HG03135 (cell line): ENCODE results near the gene GGN.
"Not testable (repeated sequence)": the region's sequence is repeated elsewhere in the genome, so short reads cannot be mapped to it uniquely, and the experiment has no call there.

ENCODE experiments used
- ATAC-seq: cut with Tn5 transposase; IDR thresholded peaks from one replicate; pipeline ENCODE4 v1.9.1; 2021; ENCODE audit warnings: mild to moderate bottlenecking, moderate library complexity; ENCODE audit not compliant: unreplicated experiment

Gene GGN

GRCh38 chr19:38411898-38412297 lies 24.1 kb upstream of the GGN start:
- ATAC-seq: not testable (repeated sequence)

DNA sequence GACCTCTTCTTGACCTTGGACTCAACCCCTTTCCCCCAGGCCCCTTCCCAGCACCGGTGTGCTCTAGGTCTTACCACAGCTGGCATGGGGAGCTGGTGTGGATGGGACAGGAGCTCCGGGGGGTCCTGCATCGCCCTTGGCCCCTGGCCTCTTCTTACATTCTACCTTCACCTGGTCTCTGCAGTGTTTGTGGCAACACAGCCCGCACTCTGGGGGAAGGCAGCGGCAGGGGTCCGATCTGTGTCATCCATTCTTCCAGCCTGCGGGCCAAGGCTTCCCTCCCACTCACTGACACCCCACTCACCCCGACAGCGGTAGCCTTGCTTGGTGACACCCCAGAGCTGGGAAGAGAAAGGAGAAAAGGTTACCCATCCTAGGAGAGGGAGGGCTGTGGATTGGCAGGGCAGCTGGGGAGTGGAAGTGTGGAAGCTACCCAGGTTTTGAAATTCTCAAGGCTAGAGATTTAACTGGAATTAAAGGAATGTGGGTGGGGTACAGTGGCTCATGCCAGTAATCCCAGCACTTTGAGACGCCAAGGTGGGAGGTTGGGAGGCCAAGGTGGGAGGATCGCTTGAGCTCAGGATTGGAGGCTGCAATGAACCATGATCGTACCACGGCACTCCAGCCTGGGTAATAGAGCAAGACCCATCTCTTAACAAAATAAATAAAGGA lies 23.3 kb upstream of the GGN start:
- ATAC-seq: no peak

DNA sequence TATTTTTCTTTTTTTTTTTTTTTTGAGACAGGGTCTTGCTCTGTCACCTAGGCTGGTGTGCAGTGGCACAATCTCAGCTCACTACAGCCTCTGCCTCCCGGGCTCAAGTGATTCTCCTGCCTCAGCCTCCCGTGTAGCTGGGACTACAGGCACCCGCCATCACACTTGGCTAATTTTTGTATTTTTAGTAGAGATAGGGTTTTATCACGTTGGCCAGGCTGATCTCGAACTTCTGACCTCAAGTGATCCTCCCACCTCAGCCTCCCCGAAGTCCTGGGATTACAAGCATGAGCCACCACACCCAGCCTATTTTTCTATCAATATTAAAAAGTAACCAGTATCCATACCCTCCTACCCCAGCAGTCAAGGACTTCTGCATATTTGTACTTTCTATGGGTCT lies 22.6 kb upstream of the GGN start:
- not testable (repeated sequence) for ATAC-seq

GRCh38 chr19:38409631-38410133 lies 21.8 kb upstream of the GGN start:
- ATAC-seq: no peak

DNA sequence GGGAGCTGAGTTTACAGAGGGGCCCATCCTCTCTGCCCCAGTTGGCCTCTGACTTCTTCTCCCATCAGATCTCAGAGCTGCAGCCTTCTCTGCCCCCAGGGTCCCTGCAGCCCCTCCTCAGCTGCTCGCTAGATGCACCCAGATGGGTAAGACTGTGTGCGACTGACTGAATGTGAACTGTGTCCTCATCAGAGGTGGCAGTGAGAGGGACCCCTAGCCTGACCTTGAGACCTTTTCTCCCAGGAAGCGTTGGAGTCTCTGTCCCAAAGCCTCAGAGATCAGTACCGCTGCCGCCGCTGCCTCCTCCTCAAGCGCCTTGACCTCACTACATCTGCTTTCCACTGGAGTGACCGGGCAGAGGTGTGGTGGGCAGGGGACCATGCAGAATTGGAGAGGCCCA lies 17.4 kb upstream of the GGN start:
- no peak for ATAC-seq

GRCh38 chr19:38404858-38405257 lies 17.0 kb upstream of the GGN start:
- no peak for ATAC-seq

GRCh38 chr19:38402967-38403674 lies 15.3 kb upstream of the GGN start, which contains the start of gene FAM98C:
TSS of gene FAM98C (plus strand) at chr19:38403093. CDS start at chr19:38403154, 61 bp downstream.
- peak; percentile 90 for ATAC-seq

- no peak for ATAC-seq
Measured at GRCh38 chr19:38402623-38402966, 14.8 kb upstream of the GGN start.

GRCh38 chr19:38401148-38401547 lies 13.3 kb upstream of the GGN start:
- ATAC-seq: no peak

GRCh38 chr19:38400361-38400760 lies 12.5 kb upstream of the GGN start:
- no peak for ATAC-seq

DNA sequence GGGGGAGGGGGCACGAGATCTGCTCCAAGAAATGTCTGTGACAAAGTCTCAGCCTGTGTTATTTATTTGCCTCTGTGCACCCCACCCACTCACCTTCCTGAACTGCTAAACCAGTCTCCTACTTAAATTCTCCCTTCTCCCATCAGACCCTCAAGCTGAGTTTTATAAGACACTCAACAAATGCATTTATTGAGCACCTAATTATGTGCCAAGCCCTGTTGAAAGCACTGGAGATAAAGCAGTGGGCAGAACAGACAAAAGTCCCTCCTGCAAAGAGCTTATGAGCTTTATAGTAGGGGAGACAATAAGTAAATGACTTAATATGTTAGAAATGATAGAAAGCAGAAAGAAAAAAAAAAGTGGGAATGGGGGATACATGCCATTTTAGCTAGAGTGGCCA lies 11.7 kb upstream of the GGN start:
- ATAC-seq: no peak

DNA sequence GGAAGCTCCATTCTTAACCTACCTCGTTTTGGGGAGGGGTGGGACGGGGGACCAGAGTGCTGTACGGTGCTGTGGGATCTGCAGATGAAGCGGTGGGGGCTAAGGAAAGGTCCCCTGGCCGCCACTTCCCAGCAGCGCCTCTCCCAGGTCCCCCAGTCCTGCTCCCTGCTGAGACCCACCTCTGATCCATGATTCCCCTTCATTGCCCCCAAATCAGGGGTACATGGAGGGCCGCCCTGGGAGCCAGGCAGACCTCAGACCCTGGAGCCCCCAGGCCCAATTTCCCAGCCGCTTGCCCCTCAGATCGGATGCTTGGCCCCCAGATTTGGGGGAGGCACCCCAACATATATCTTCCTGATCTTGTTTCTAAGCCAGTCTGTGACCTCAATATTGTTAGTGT lies 11.2 kb upstream of the GGN start:
- ATAC-seq: no peak

GRCh38 chr19:38395381-38396114 lies 7.7 kb upstream of the GGN start:
- ATAC-seq: no peak

DNA sequence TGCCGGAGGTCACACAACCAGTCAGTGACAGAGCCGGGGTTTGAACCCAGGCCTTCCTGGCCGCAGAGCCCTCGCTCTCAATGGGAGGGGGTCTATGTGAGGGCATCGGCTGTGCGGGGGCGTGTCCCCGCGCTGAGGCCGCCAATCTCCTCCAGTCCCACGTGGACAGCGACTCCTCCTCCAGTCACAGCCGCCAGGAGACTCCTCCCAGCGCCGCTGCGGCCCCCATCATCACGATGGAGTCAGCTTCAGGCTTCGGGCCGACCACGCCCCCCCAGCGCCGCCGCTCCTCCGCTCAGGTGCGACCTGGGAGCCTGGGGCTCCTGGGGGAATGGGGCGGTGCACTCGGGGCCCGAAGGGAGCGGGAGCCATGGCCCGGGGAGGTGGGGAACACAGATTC lies 6.7 kb upstream of the GGN start:
- no peak for ATAC-seq

- ATAC-seq: no peak
Measured at GRCh38 chr19:38392707-38393308, 5.0 kb upstream of the GGN start.

- ATAC-seq: no peak
Measured at GRCh38 chr19:38391911-38392464, 4.2 kb upstream of the GGN start.

DNA sequence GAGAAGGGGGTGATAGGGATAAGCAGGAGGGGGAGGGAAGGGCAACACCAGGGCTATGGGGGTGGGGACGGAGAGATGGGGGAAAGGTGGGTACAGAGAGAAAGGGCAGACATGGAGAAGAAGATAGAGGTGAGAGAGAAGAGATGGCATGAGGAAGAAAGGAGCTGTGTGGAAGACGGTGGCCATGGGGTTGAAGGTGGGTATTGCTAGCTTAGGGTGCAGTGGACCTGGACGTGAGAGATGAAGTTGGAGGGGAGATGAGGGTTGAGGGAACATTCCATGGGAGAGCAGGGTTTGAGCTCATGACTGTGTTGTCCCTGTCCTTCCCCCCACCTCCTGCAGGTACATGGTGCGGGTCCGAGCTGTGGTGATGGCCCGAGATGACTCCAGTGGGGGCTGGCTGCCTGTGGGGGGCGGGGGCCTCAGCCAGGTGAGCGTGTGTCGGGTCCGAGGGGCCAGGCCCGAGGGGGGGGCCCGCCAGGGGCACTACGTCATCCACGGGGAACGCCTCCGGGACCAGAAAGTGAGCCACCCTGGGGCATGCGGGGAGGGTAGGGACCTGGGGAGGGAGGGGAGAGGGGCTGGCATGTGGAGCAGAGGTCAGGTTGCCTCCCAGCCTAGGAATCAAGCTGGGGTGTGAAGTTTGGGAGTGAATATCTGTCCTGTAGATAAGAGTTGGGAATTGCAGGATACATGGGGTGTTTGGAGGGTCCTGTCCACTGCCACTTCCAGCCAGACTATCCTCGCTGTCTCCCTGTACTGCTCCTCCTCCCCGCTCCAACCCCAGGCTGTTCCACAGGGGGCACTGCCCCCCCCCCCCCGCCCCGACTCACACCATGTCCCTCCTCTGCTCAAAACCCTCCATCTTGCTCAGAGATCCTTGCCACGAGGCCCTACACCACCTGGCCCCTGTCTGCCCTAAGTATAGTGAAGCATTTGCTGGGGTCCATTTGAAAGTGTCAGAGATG lies 2.4 kb upstream of the GGN start:
- no peak for ATAC-seq

DNA sequence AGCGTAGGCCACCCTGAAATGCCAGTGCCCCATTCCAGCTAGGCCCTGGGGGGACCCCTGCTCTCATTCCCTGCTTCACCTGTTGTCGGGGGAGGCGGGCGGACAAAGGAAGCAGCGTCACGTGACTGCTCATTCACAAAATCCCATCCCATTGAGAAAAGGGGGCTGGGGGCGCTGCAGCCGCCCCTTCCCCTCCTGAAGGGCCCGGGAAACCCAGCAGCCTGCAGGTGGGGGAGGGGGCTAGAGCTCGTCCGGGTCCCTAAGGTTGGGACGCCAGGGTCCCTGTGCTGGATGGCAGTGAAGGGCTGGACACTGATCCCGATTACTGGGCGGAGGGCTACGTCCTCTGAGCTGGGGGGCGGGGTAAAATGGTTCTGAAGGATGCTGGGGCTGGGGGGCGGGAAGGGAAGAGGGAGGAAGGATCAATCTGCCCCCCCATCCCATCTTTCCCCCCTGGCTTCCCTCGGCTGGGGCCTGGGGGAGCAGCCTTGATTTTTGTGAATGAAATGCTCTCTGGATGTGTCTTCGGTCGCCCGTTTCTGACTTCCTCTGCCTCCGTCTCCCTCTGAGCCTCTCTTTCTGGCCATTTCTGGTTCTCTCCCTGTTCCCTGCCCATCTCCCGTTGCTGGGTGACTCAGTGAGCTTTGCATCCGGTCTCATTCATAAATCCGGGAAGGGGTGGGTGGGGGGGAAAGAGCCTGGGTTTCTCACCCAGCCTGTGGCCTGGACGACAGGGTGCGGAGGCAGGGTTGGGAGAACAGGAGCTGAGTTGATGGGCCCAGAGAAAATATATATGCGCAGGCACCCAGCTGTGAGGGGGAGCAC lies 1.5 kb upstream of the GGN start:
- ATAC-seq: no peak
